K562 (cell line): ENCODE measurements around the gene TTC8. TPM values are rescaled to one million over a fixed set of nuclear protein-coding genes. Genes with fewer than 3 reads are reported as not detected.

ENCODE experiments used
- CBX8 ChIP-seq: fragments of 200-600 bp; sonication (generic); IDR thresholded peaks from 2 replicates; pipeline ENCODE4 v1.6.1; 2012; ENCODE audit warnings: borderline replicate concordance, mixed run types, low read depth, mild to moderate bottlenecking, moderate library complexity, mixed read lengths, low read length, control low read depth, inconsistent platforms; ENCODE audit not compliant: poor library complexity, severe bottlenecking; ENCODE audit errors: extremely low read depth
- E4F1 ChIP-seq: fragments of 250-450 bp; sonication (Bioruptor Pico); IDR thresholded peaks from 2 replicates; pipeline ENCODE4 v1.5.0; 2021; ENCODE audit warnings: mild to moderate bottlenecking, borderline replicate concordance
- FOXJ2 ChIP-seq: fragments of 200-800 bp; sonication (Bioruptor generic); IDR thresholded peaks from 2 replicates; pipeline ENCODE4 v1.6.1; 2016; ENCODE audit warnings: missing genetic modification characterization, missing compliant biosample characterization
- FOXK2 ChIP-seq, 2 experiments: fragments of 450-650 bp; IDR thresholded peaks in 1 of 2; conservative IDR thresholded peaks in 1 of 2; 2 replicates each; pipeline ENCODE4 v1.6.1; 2016; ENCODE audit warnings: low read depth in 2 of 2, mild to moderate bottlenecking in 1 of 2
- GTF2A2 ChIP-seq: IDR thresholded peaks from 2 replicates; pipeline ENCODE4 v1.6.1; 2016; ENCODE audit warnings: mild to moderate bottlenecking, missing genetic modification characterization, missing compliant biosample characterization
- HNRNPLL ChIP-seq: fragments of 200-400 bp; formaldehyde crosslinking; IDR thresholded peaks from 2 replicates; pipeline ENCODE4 v1.6.1; 2017; ENCODE audit warnings: low read length, low read depth, mild to moderate bottlenecking; ENCODE audit not compliant: poor library complexity, severe bottlenecking
- MAFF ChIP-seq: IDR thresholded peaks from 2 replicates; pipeline ENCODE4 v1.6.1; 2012; ENCODE audit warnings: low read length, improper control_type of control experiment
- MAFG ChIP-seq: fragments of 450-650 bp; conservative IDR thresholded peaks from 2 replicates; pipeline ENCODE4 v1.6.1; 2016; ENCODE audit warnings: missing genetic modification characterization, missing compliant biosample characterization
- MAFK ChIP-seq: IDR thresholded peaks from 2 replicates; pipeline ENCODE4 v1.6.1; 2011; ENCODE audit warnings: low read length, improper control_type of control experiment
- MYBL2 ChIP-seq, 2 experiments: fragments of 450-650 bp in 1 of 2; sonication (generic) in 1 of 2; formaldehyde crosslinking in 1 of 2; IDR thresholded peaks; 2 replicates each; pipeline versions ENCODE4 v1.6.1 to v1.8.1; 2017 to 2022; ENCODE audit warnings: borderline replicate concordance in 1 of 2, inconsistent platforms in 1 of 2, low read depth in 1 of 2, mild to moderate bottlenecking in 1 of 2, missing genetic modification reagents in 1 of 2, moderate library complexity in 1 of 2
- NCOA6 ChIP-seq: fragments of 450-650 bp; IDR thresholded peaks from 2 replicates; pipeline ENCODE4 v1.6.1; 2017; ENCODE audit warnings: mild to moderate bottlenecking
- NRF1 ChIP-seq, 2 experiments: fragments of 450-650 bp; IDR thresholded peaks in 1 of 2; conservative IDR thresholded peaks in 1 of 2; 2 replicates each; pipeline ENCODE4 v1.6.1; 2014; ENCODE audit warnings: mild to moderate bottlenecking in 2 of 2
- PRPF4 ChIP-seq: fragments of 200-400 bp; formaldehyde crosslinking; IDR thresholded peaks from one replicate; pipeline ENCODE4 v1.6.1; 2017; ENCODE audit warnings: low read length, low read depth, mild to moderate bottlenecking; ENCODE audit not compliant: insufficient read depth, poor library complexity, severe bottlenecking
- SAFB ChIP-seq: fragments of 200-400 bp; formaldehyde crosslinking; IDR thresholded peaks from 2 replicates; pipeline ENCODE4 v1.6.1; 2017; ENCODE audit warnings: low read depth, low read length, borderline replicate concordance
- SAFB2 ChIP-seq: fragments of 200-400 bp; formaldehyde crosslinking; IDR thresholded peaks from 2 replicates; pipeline ENCODE4 v1.6.1; 2018; ENCODE audit warnings: borderline replicate concordance, low read length, low read depth, moderate library complexity; ENCODE audit not compliant: severe bottlenecking
- SETDB1 ChIP-seq: IDR thresholded peaks from one replicate; pipeline ENCODE4 v1.6.1; 2012; ENCODE audit warnings: low read length, control low read depth, inconsistent platforms
- WHSC1 ChIP-seq: IDR thresholded peaks from one replicate; pipeline ENCODE4 v1.6.1; 2012; ENCODE audit warnings: low read length, control low read depth, inconsistent platforms
- ZNF121 ChIP-seq: sonication (generic); formaldehyde crosslinking; conservative IDR thresholded peaks from 2 replicates; pipeline ENCODE4 v1.8.0; 2022; ENCODE audit warnings: missing genetic modification reagents
- ZNF143 ChIP-seq: sonication (generic); formaldehyde crosslinking; IDR thresholded peaks from 2 replicates; pipeline ENCODE4 v1.9.0; 2022; ENCODE audit warnings: mild to moderate bottlenecking, missing genetic modification reagents
- polyA plus RNA-seq, 8 experiments: library from polyadenylated mRNA; depleted of rRNA in 4 of 8; stranded (reverse) in 5 of 8; unstranded in 3 of 8; fragments of >200 nt; fragmentation: Nextera tagmentation in 2 of 8; fragmentation: Illumina TruSeq in 1 of 8; extraction: Ambion mirVana in 2 of 8; extraction: Trizol in 1 of 8; gene quantifications; 2 replicates each; pipeline versions ENCODE4 v1.2.1 to v1.2.3, GENCODE V29; 2011 to 2014; ENCODE audit warnings: inconsistent platforms in 1 of 8, missing spikeins in 1 of 8
- total RNA-seq, 7 experiments: library from RNA; depleted of rRNA in 6 of 7; stranded (reverse); fragments of >200 nt in 6 of 7; fragmentation: Illumina TruSeq in 2 of 7; extraction: Trizol in 2 of 7; gene quantifications; 2 replicates each; pipeline versions ENCODE4 v1.2.1 to v1.2.3, GENCODE V29; 2011 to 2021; ENCODE audit warnings: low replicate concordance in 1 of 7
- TF ChIP-seq, protein P1 (sequence below): IDR thresholded peaks from 2 replicates; pipeline ENCODE4 v1.6.1; 2011; ENCODE audit warnings: borderline replicate concordance, low read depth, mild to moderate bottlenecking, moderate library complexity, low read length; ENCODE audit not compliant: insufficient read depth, poor library complexity, severe bottlenecking
- TF ChIP-seq, protein P2 (sequence below): fragments of 450-650 bp; formaldehyde crosslinking; IDR thresholded peaks from 2 replicates; pipeline ENCODE4 v1.4.0; 2020; ENCODE audit warnings: mild to moderate bottlenecking, moderate library complexity
- TF ChIP-seq, protein P3 (sequence below): fragments of 250-450 bp; sonication (Bioruptor Pico); IDR thresholded peaks from 2 replicates; pipeline ENCODE4 v1.8.0; 2022; ENCODE audit warnings: moderate library complexity, mild to moderate bottlenecking, inconsistent platforms

The TTC8 gene
- total and polyA plus RNA-seq, 9 of the 15 experiments (the other 6 are each of a cell fraction or from before 2014, with no cell fraction given) = 7.3 to 22.7 (median 9.6) TPM

- TF ChIP-seq HNRNPLL (no peak), MAFF (peak; percentile 55; the same call in 1 of the 2 replicates), FOXK2 (conservative IDR thresholded peaks at IDR 0.05 in 1 of 2, IDR thresholded peaks at IDR 0.05 in 1 of 2; ENCODE audit: low read depth in 2 of 2) (no peak), WHSC1 (no peak), E4F1 (CRISPR knock-in tag) (no peak), ZNF143 (CRISPR knock-in tag) (no peak), NRF1 (conservative IDR thresholded peaks at IDR 0.05 in 1 of 2, IDR thresholded peaks at IDR 0.05 in 1 of 2) (no peak), FOXJ2 (tag) (no peak), GTF2A2 (tag) (no peak), ZNF121 (CRISPR knock-in tag) (no peak), SAFB2 (no peak), NCOA6 (no peak), PRPF4 (no peak), MAFG (tag) (0 out of 2 replicates have a peak, but pooled peaks have one; percentile 44), SAFB (no peak), CBX8 (no peak), SETDB1 (no peak), MAFK (peak; percentile 27; the same call in 1 of the 2 replicates), MYBL2 (IDR thresholded peaks at IDR 0.05; ENCODE audit: low read depth) (no peak), MYBL2 (CRISPR knock-in tag; IDR thresholded peaks at IDR 0.05; ENCODE audit: borderline replicate concordance) (no peak)
- TF ChIP-seq, protein P1, sequence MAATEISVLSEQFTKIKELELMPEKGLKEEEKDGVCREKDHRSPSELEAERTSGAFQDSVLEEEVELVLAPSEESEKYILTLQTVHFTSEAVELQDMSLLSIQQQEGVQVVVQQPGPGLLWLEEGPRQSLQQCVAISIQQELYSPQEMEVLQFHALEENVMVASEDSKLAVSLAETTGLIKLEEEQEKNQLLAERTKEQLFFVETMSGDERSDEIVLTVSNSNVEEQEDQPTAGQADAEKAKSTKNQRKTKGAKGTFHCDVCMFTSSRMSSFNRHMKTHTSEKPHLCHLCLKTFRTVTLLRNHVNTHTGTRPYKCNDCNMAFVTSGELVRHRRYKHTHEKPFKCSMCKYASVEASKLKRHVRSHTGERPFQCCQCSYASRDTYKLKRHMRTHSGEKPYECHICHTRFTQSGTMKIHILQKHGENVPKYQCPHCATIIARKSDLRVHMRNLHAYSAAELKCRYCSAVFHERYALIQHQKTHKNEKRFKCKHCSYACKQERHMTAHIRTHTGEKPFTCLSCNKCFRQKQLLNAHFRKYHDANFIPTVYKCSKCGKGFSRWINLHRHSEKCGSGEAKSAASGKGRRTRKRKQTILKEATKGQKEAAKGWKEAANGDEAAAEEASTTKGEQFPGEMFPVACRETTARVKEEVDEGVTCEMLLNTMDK = no peak
- TF ChIP-seq, protein P2, sequence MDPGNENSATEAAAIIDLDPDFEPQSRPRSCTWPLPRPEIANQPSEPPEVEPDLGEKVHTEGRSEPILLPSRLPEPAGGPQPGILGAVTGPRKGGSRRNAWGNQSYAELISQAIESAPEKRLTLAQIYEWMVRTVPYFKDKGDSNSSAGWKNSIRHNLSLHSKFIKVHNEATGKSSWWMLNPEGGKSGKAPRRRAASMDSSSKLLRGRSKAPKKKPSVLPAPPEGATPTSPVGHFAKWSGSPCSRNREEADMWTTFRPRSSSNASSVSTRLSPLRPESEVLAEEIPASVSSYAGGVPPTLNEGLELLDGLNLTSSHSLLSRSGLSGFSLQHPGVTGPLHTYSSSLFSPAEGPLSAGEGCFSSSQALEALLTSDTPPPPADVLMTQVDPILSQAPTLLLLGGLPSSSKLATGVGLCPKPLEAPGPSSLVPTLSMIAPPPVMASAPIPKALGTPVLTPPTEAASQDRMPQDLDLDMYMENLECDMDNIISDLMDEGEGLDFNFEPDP (CRISPR knock-in tag) = no peak
- TF ChIP-seq, protein P3, sequence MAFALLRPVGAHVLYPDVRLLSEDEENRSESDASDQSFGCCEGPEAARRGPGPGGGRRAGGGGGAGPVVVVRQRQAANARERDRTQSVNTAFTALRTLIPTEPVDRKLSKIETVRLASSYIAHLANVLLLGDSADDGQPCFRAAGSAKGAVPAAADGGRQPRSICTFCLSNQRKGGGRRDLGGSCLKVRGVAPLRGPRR = no peak
Observed at GRCh38 chr14:88799522-88799921, 24.9 kb upstream of the TTC8 start (continued).
